IPS-NIHi7 (cell line): ENCODE measurements around the gene OLAH.
A peak's percentile ranks its signal among the peaks of the same experiment; 100 is the strongest.
"Not testable (repeated sequence)": the region's sequence is repeated elsewhere in the genome, so short reads cannot be mapped to it uniquely, and the experiment has no call there.

Experiments
- DNase-seq: peaks from one replicate; pipeline ENCODE4 v3.0.0; 2012; ENCODE audit warnings: mixed read lengths; ENCODE audit errors: extremely low spot score

OLAH gene

DNA sequence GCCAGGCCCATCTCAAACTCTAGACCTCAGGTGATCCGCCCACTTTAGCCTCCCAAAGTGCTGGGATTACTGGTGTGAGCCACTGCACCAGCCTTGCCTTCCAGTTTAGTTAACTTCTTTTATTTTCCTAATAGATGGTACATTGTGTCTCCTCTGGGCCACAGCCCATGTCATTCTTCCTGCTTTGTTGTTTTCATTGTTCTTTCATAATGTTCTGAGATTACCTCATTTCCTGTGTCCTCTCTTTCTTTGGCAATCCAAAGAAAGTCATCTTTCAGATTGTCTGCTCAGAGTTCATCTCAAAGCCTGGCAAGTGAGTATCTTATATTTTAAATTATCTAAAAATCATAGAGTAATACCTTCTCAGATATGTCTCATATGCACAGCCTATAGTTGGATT is at the start of gene OLAH:
Gene OLAH, plus strand, starts transcription at position 270 of the 400 bp plus-strand sequence. CDS start 3,346 bp downstream, outside the sequence.
- no peak for DNase-seq

DNA sequence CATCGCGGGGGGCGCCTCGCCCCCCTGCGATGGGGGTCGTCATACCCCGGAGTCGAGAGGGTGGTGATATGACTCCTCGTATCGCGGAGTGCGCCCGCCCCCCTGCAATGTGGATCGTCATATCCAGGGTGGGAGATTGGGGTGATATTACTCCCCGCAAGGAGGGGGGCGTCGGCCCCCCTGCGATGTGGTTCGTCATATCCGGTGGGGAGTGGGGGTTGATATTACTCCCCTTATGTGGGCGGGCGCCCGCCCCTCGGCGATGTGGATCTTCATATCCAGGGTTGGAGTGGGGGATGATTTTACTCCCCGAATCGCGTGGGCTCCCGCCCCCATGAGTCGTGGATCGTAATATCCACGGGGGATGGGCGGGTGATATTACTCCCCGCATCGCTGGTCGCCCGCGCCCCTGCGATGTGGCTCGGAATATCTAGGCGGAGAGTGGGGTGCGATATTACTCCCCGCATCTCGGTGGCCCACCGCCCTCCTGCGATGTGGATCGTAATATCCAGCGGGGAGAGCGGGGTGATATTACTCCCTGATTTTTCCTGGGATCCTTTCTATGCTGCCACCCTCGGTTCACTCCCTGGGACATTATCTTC is 47.7 kb upstream of the OLAH start:
- DNase-seq, result no peak

DNA sequence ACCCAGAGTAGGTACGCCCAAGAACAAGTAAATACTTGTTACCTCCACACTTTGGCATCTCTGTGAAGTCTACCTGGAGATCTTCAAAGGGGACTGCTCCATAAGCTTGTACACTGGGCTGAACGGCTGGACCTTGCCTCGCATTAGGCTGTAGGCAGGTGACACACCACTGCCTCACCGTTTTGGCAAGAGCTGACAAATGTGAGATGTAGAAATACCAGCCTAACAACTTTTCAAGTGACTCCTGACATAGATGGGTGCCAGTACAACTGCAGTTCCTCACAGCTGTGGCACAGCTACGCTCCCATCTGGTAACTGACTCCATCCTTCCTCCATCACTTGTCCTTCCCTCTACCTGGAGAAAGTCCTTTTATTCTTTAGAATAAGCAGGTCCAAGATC is 30.2 kb upstream of the OLAH start:
- not testable (repeated sequence) for DNase-seq

DNA sequence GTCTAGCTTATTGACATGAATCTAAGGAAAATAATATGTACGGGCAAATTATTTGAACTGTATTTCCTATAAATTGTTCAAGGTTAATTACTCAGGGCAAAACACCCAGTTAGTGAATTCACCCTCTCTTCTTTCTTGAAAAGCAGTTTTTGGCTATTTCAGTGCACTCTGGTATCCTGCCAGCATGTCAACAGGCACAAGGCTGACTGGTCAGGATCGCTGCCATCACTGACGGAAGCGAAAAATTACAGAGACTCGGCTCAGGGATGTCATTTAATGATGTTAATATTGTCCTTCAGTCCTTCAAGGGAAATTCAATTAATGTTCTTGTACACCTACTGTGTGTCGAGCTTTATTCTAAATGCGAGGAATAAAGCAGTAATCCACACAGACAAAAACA is 28.3 kb upstream of the OLAH start:
- DNase-seq, result no peak

DNA sequence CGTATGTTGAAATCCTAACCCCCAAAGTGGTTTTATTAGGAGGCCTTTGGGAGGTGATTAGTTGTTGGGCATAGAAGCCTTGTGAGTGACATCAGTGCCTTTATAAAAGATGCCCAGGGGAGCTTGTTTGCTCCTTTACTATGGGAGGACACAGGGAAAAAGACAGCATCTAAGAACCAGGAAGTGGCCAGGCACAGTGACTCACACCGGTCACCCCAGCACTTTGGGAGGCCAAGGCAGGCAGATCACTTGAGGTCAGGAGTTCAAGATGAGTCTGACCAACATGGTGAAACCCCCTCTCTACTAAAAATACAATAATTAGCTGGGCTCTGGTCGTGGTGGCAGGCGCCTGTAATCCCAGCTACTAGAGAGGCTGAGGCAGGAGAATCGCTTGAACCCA is 22.8 kb upstream of the OLAH start:
- not testable (repeated sequence) for DNase-seq

DNA sequence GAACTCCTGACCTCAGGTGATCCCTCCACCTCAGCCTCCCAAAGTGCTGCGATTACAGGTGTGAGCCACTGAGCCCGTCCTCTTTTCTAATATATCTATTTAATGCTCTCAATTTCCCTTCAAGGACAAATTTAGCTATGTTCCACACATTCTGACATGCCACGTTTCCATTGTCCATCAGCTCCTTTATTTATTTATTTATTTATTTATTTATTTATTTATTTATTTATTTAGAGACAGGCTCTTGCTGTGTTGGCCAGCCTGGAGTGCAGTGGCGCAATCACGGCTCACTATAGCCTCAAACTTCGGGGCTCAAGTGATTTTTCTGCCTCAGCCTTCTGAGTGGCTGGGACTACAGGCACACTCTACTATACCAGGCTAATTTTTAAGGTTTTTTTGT is 20.7 kb upstream of the OLAH start:
- not testable (repeated sequence) for DNase-seq

DNA sequence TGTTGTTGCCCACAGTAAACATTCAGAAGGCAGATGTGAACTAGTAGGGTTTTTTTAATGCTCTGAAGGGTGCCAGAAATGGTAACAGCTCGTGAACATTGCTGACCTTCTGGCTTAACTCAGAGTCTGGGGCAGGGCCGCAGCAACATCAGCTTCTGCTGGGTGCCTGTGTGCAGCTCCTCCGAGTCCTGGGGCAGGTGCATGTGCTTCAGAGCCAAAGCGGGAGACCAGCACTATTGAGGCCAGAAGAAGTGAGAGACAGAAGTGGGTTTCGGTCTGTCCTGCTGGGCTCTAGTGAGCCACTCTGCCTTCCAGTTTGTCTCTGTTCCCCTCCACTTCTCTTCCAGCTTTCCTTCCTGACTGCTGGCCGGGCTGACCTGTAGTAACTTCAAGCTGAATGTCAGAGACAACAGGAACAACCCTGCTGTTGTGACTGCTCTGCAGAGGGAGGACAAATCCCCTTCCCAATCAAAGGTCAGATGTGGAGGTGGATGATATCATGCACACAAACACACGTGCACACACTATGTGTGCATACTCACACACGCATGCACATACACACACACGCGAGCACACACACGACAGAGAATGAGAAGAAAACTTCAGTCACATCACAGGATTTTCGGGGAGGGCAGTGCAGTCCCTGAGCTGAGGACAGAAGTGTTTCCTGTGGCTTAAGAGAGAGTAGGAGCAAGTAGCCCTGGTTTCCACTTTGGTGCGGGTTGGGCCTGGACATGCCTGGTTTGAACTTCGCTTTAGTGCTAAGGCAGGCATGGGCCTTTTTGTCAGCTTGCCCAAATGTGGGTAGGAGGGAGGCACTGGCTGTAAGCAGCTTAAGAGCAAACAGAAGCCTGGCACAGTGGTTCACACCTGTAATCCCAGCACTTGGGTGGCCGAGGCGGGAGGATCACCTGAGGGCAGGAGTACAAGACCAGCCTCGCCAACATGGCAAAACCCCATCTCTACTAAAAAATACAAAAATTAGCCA is 19.4 kb upstream of the OLAH start:
- DNase-seq, result not testable (repeated sequence)

DNA sequence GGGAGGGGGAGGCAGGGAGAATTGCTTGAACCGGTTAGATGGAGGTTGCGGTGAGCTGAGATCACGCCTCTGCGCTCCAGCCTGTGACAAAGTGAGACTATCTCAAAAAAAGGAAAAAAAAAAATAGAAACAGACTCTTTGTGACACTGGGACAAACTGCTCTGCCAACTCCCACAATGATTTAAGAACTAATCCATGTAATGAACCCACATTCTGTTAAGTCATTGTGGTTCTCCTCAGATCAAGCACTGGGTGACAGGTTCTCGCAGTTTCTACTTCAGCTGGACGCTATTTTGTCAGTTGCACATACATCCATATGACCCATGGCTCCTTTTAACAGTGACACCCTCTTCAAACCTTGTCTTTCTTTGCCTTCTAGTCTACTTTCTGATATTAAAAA is 18.7 kb upstream of the OLAH start:
- DNase-seq, result not testable (repeated sequence)

DNA sequence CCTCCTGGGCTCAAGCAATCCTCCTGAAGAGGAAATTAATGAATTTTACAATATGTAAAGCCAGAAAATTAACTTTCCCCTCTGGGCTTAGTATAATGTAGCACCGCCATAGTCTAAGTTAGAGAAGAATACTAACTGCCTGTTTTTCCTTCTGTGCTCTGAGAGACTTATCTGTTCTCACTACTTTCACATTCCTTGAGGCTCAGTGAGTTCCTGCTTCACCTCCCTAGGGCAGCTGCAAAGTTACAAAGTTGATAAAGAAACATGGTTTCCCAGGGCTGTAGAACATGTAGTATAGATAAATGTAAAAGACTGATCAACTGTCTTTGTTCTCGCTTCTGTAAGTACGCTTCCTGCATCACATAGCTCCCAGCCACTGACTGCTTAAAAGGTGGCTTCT is 16.0 kb upstream of the OLAH start:
- no peak for DNase-seq

DNA sequence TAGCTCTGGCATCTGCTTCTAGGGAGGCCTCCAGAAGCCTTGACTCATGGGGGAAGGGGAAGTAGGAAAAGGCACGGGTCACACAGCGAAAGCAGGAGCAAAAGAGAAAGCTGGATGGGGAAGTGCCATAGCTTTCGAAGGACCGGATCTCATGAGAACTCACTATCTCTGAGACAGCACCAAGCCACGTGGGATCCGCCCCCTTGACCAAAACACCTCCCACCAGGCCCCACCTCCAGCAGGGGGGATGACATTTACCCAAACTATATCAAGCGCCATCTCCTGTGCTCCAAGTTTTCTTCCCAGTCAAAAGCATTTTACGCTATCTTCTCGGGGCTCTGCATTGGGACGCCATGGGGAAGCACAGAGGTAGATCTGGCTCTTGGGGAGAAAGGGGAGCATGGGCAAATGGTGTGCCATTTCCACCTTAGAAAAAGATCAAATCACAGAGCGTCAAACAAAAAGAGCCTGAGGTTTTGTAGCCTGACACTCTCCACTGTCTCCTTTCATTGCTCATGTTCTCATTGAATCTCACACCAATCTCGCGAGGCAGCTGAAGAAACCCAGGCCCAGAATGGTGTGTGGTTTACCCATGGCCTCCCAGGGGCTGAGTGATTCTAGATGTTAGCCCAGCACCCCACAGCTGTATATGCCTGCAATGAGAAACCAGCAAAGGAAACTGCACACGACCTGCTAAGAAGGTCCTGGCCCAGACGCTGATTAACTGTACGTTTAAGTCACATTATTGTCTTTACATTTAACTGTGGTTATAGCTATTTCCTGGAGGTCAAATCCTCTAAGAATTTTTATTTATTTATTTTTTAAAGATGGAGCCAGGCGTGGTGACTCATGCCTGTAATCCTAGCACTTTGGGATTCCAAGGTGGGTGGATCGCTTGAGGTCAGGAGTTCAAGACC is 8.1 kb upstream of the OLAH start:
- DNase-seq, result peak; percentile 71

DNA sequence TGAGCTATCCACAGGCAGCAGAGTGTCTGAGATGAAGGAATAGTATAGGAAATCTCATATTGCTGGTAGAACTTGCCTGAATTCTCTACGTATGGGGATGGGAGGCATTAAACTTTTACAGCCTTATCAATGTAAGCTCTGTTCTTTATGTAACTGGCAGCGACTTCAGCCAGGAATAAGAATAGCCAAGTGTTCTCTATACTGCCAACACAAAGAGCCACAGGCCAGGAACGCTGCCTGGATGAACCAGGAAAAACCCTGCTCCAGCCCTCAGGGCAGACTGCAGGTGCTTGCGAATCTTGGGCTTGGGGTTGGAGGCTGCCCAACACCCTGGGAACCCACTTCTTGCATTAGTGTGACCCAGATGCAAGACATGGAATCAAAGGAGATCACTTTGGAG is 6.1 kb upstream of the OLAH start:
- no peak for DNase-seq

DNA sequence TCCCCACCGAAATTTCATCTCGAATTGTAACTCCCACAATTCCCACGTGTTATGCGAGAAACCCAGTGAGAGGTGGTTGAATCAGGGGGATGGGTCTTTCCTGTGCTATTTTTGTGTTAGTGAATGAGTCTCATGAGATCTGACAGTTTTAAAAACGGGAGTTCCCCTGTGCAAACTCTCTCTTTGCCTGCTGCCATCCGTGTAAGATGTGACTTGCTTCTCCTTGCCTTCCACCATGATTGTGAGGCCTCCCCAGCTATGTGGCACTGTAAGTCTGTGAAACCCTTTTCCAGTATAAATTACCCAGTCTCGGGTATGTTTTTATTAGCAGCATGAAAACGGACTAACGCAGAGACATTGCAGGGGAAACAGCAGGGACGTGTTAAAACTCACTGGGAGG is 5.3 kb upstream of the OLAH start:
- no peak for DNase-seq

DNA sequence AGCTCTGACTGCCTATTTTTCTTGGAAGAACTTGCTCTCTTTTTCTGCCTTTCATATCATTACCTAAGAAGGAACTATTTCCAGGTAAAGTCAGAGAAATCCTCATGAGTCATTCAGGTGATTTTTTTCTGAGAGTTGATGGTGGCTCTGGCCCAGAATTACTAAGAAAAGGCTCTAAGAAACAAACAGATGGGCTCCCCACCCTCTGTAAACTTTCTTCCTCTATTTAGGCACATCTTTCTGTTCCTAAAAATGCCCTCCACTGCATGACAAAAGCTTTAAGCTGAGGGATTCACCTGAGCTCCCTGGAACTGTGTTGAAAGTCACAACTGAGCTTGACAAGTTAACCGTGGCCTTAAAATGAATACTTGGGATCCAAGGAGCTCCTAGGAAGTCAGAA is 1.6 kb downstream of the OLAH start:
- no peak for DNase-seq

DNA sequence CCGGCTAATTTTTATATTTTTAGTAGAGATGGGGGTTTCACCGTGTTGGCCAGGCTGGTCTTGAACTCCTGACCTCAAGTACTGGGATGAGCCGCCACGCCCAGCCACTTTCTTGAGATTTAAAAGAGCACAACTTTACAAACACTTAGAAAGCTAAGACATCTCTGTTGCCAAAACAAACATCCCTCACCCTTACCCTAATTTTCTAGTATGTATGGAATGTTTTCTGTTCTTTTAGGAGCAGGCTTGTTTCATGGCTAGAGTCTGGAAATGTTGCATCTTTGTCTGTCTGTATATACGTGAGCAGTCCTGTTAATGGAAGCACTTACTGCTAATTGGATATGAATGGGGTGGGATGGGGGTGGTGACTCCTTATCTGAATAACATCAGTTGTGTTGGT is 2.9 kb downstream of the OLAH start:
- DNase-seq, result no peak

DNA sequence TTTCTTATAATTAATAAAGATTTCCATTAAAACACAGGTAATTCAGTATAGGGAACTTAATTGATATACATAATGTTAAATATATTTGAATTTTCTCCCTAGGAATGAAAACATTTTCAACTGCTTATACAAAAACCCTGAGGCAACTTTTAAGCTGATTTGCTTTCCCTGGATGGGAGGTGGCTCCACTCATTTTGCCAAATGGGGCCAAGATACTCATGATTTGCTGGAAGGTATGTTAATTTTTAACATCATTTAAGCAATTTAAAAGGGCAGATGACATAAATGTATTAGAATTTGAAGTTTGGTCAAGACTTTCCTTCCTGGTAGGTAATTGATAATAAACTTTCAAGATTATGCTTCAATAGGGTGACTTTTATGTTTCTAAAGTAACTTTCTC is 5.8 kb downstream of the OLAH start:
- DNase-seq, result no peak

DNA sequence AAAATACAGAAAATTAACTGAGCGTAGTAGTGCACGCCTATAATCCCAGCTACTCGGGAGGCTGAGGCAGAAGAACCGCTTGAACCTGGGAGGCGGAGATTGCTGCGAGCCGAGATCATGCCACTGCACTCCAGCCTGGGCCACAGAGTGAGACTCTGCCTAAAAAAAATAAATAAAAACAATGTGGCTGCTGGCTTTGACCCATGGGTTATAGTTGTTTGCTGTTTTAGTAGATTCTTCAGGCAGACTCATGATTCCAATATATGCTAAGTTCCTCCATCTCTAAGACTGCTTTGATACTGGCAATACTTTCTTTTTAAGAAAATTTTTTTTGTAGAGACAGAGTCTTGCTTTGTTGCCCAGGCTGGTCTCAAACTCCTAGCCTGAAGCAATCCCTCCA is 8.4 kb downstream of the OLAH start:
- no peak for DNase-seq

DNA sequence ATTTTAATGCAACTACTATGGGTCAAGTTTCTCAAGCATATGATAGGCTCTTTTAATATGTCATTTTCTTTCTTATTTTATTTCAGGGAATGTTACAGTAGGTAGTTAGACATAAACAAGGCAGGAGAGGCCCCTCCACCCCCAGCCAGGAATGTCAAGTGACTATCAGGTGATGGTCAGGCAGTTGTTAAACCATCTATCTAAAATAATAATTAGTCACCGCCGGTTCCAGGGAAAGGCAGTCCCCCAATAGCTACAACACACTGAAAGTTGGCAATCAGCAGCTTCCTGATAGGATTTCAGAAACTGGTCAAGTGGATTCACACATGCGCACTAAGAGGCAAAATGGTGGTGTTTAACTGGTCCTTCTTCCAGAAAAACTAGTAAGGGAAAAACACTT is 9.3 kb downstream of the OLAH start:
- DNase-seq, result no peak

DNA sequence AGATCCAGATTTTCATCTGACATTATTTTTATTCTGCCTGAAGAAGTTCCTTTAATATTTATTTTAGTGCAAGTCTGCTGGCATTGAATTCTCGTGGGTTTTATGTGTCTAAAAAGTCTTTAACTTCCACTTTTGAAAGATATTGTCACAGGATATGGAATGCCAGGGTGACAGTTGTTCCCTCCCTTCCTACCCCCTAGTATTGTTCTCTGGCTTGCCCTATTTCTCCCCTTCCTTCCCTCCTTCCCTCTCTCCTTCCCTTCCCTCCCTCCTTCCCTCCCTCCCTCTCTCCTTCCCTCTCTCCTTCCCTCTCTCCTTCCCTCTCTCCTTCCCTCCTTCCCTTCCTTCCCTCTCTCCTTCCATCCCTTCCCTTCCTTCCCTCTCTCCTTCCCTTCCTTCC is 14.9 kb downstream of the OLAH start:
- no peak for DNase-seq

DNA sequence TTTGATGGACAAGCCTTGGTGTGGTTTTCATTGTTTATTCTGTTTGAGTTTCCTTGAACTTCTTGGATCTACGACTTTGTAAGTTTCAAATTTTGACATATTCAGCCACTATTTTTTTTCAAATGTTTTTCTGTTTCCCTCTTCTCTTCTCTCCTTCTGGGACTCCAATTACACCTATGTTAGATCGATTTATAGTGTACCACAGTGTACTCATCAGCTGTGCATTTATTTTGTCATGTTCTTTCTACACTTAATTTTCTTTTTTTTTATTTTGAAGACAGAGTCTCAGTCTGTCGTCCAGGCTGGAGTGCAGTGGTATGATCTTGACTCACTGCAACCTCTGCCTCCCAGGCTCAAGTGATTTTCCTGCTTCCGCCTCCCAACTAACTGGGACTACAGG is 16.2 kb downstream of the OLAH start:
- no peak for DNase-seq

DNA sequence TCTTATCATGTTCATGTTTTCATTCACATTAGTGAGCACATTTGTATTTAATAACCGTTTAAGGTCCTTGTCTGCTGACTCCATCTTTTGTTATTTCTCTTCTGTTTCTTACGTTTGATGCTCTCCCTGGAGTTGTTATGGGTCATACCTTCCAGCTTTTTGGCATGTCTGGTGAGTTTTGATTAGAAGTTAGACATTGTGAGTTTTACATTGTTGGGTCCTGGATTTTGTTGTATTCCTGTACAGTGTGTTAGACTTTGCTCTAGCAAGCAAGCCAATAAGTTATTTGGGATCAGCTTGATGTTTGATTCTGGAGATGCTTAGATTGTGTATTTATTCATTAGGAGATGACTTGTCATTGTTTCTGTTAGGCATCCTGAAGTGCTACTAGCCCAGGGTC is 16.9 kb downstream of the OLAH start:
- DNase-seq, result no peak

DNA sequence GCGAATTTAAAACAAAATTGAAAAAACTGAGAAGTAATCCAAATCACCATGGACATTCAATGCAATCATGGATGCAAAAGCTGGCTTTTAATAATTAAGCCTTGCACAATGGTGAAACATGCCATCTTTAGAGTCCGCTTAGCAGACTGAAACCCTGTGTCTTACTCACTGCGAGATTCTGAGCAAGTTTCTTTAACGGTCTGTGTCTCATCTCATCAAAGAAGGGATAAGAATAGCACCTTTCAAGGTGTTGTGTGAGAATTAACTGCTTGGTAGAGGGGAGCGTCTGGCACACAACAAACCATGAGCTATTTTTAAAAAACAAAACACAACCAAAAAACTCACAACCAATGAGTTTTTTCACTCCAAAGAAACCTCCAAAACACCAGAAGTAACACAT is 23.4 kb downstream of the OLAH start:
- DNase-seq, result no peak

DNA sequence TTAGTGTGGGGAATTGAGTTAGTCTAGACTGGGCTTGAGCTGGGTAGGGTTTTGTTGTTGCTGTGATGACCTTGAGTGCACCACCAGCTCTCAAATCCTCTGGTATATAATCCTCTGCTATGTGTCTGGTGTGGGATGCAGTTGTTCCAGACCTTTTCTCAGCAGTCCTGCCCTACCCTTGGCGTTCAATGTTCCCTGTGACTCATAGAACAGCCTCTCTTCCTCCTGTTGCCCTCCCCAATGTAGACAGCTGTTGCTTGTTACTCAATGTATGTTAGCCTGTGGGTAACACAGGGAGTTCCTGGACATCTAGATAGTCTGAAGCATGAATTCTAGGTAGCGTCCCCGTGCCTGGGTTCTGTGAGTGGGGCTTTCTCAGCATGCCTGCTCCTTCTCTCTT is 25.1 kb downstream of the OLAH start:
- DNase-seq, result no peak
